Measurements from ENCODE around the gene OTOS.

DNA sequence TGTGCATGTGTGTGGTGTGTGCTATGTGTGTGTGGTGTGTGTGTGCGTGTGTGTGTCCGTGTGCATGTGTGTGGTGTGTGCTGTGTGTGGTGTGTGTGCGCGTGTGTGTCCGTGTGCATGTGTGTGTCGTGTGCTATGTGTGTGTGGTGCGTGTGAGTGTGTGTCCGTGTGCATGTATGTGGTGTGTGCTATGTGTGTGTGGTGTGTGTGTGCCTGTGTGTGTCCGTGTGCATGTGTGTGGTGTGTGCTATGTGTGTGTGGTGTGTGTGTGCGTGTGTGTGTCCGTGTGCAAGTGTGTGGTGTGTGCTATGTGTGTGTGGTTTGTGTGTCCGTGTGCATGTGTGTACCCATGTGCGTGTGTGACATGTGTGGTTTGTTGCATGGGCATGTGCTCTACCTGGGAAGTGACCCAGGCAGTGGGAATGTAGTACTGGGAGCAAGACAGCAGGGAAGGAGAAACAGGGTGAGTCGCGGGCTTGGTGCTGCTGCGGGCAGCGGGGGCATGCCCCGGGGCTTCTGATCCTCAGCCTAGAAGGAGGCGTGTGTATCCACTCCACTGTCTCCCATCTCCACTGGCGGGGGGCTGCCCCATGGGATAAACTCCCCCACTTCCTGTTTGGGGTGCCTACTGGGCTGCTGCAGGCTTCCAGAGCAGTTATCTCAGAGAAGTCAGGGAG is 7.6 kb upstream of the OTOS start:
- TF ChIP-seq, protein P1, sequence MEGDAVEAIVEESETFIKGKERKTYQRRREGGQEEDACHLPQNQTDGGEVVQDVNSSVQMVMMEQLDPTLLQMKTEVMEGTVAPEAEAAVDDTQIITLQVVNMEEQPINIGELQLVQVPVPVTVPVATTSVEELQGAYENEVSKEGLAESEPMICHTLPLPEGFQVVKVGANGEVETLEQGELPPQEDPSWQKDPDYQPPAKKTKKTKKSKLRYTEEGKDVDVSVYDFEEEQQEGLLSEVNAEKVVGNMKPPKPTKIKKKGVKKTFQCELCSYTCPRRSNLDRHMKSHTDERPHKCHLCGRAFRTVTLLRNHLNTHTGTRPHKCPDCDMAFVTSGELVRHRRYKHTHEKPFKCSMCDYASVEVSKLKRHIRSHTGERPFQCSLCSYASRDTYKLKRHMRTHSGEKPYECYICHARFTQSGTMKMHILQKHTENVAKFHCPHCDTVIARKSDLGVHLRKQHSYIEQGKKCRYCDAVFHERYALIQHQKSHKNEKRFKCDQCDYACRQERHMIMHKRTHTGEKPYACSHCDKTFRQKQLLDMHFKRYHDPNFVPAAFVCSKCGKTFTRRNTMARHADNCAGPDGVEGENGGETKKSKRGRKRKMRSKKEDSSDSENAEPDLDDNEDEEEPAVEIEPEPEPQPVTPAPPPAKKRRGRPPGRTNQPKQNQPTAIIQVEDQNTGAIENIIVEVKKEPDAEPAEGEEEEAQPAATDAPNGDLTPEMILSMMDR (conservative IDR thresholded peaks at IDR 0.05 in 1 of 2, IDR thresholded peaks at IDR 0.05 in 1 of 2; ENCODE audit: extremely low read depth in 1 of 2, insufficient read depth in 1 of 2, low read depth in 1 of 2, low read length in 2 of 2), result no peak
- no peak for TF ChIP-seq EZH2 (IDR thresholded peaks at IDR 0.05; ENCODE audit: borderline replicate concordance, low read length)

Measured in mammary epithelial cell (primary cell).